ENCODE measurements around the gene TTC34.

TTC34 gene

GRCh38 chr1:2641381-2642130 lies 159.9 kb downstream of the TTC34 start:
- no peak for DNase-seq (ENCODE audit: low spot score)

GRCh38 chr1:2640626-2641025 lies 160.9 kb downstream of the TTC34 start:
- DNase-seq (ENCODE audit: low spot score), result no peak

- no peak for DNase-seq (ENCODE audit: low spot score)
Observed at GRCh38 chr1:2639607-2640521, 161.6 kb downstream of the TTC34 start.

- no peak for DNase-seq (ENCODE audit: low spot score)
Observed at GRCh38 chr1:2639203-2639602, 162.3 kb downstream of the TTC34 start.

- DNase-seq (ENCODE audit: low spot score), result no peak
Observed at GRCh38 chr1:2638466-2639115, 162.9 kb downstream of the TTC34 start.

GRCh38 chr1:2637442-2638145 lies 163.9 kb downstream of the TTC34 start:
- no peak for DNase-seq (ENCODE audit: low spot score)

GRCh38 chr1:2636733-2637132 lies 164.8 kb downstream of the TTC34 start:
- DNase-seq (ENCODE audit: low spot score), result no peak

GRCh38 chr1:2635361-2636010 lies 166.0 kb downstream of the TTC34 start:
- no peak for DNase-seq (ENCODE audit: low spot score)

GRCh38 chr1:2633936-2634491 lies 167.5 kb downstream of the TTC34 start:
- DNase-seq (ENCODE audit: low spot score), result no peak

GRCh38 chr1:2633366-2633935 lies 168.0 kb downstream of the TTC34 start:
- no peak for DNase-seq (ENCODE audit: low spot score)

- no peak for DNase-seq (ENCODE audit: low spot score)
Observed at GRCh38 chr1:2632561-2633361, 168.7 kb downstream of the TTC34 start, which contains the start of gene MMEL1. Gene MMEL1 (minus strand): TSS chr1:2633016. CDS start chr1:2629484, 3,532 bp downstream.

- DNase-seq (ENCODE audit: low spot score), result no peak
Observed at GRCh38 chr1:2632051-2632430, 169.5 kb downstream of the TTC34 start.

GRCh38 chr1:2631136-2632050 lies 170.1 kb downstream of the TTC34 start:
- no peak for DNase-seq (ENCODE audit: low spot score)

- DNase-seq (ENCODE audit: low spot score), result no peak
Observed at GRCh38 chr1:2630498-2631135, 170.9 kb downstream of the TTC34 start.

- no peak for DNase-seq (ENCODE audit: low spot score)
Observed at GRCh38 chr1:2629627-2630497, 171.6 kb downstream of the TTC34 start.

GRCh38 chr1:2628933-2629626 lies 172.4 kb downstream of the TTC34 start:
- no peak for DNase-seq (ENCODE audit: low spot score)
